Measurements from ENCODE around the gene HOXB3. TPM values are rescaled to one million over a fixed set of nuclear protein-coding genes. Genes with fewer than 3 reads are reported as not detected.
A peak's percentile ranks its signal among the peaks of the same experiment; 100 is the strongest.

Gene HOXB3
- total RNA-seq, 2 experiments from 2014 or later = 0.47 to 1.2 TPM

- Mint-ChIP-seq H3K36me3 (ENCODE audit: low read depth) (no peaks in the 10 kb centered on the region), H3K4me3 (no peak overlapping the region), H3K4me1 (peaks cover 6% of the 10 kb centered on the region), H3K27me3 (peaks cover 73% of the 10 kb centered on the region), H3K9me3 (ENCODE audit: low read depth) (no peaks in the 10 kb centered on the region), H3K27ac (no peak overlapping the region)
- CTCF ChIA-PET = interaction anchor here (0.6 to 2.5 kb wide), 3 partner anchors 13 to 280 kb away, joined by 3 to 12 read pairs (median 4); no protein-coding TSS in a partner anchor
- ATAC-seq (no peak), DNase-seq (no peak)
- POLR2A ChIA-PET = no interaction called here
- intact Hi-C loops (cut with DNase I, micrococcal nuclease) = no loop called here
Observed at GRCh38 chr17:48630925-48631692, 41.1 kb upstream of the HOXB3 start.

- ChIA-PET CTCF (interaction anchor here (0.7 to 2.0 kb wide), 6 partner anchors 11 to 471 kb away, joined by 3 to 11 read pairs (median 4); no protein-coding TSS in a partner anchor), POLR2A (no interaction called here)
- H3K4me1 Mint-ChIP-seq = peaks cover 10% of the 10 kb centered on the region
- H3K27me3 Mint-ChIP-seq = peaks cover 69% of the 10 kb centered on the region
- no peak overlapping the region for H3K27ac Mint-ChIP-seq
- DNase-seq = no peak
- no peaks in the 10 kb centered on the region for H3K36me3 Mint-ChIP-seq (ENCODE audit: low read depth)
- H3K9me3 Mint-ChIP-seq (ENCODE audit: low read depth) = no peaks in the 10 kb centered on the region
- no peak for ATAC-seq
- intact Hi-C loops (cut with DNase I, micrococcal nuclease) = no loop called here
- no peak overlapping the region for H3K4me3 Mint-ChIP-seq
Observed at GRCh38 chr17:48630009-48630924, 40.2 kb upstream of the HOXB3 start.

- no peaks in the 10 kb centered on the region for H3K36me3 Mint-ChIP-seq (ENCODE audit: low read depth)
- H3K9me3 Mint-ChIP-seq (ENCODE audit: low read depth) = no peaks in the 10 kb centered on the region
- intact Hi-C loops (cut with DNase I, micrococcal nuclease) = no loop called here
- peaks cover 63% of the 10 kb centered on the region for H3K27me3 Mint-ChIP-seq
- DNase-seq = no peak
- POLR2A ChIA-PET = no interaction called here
- ATAC-seq = no peak
- CTCF ChIA-PET = interaction anchor here (0.7 to 2.0 kb wide), 7 partner anchors 11 to 470 kb away, joined by 3 to 11 read pairs (median 3); no protein-coding TSS in a partner anchor
- H3K4me3 Mint-ChIP-seq = no peak overlapping the region
- H3K4me1 Mint-ChIP-seq = peaks cover 10% of the 10 kb centered on the region
- H3K27ac Mint-ChIP-seq = no peak overlapping the region
Observed at GRCh38 chr17:48629411-48629759, 39.3 kb upstream of the HOXB3 start.

GRCh38 chr17:48628649-48629410 lies 38.8 kb upstream of the HOXB3 start:
- ATAC-seq = no peak
- H3K4me3 Mint-ChIP-seq = no peak overlapping the region
- no peak for DNase-seq
- no peaks in the 10 kb centered on the region for H3K36me3 Mint-ChIP-seq (ENCODE audit: low read depth)
- peaks cover 64% of the 10 kb centered on the region for H3K27me3 Mint-ChIP-seq
- no peak overlapping the region for H3K27ac Mint-ChIP-seq
- H3K9me3 Mint-ChIP-seq (ENCODE audit: low read depth) = no peaks in the 10 kb centered on the region
- intact Hi-C loops (cut with DNase I, micrococcal nuclease) = no loop called here
- POLR2A ChIA-PET = no interaction called here
- CTCF ChIA-PET = interaction anchor here (0.7 to 2.0 kb wide), 9 partner anchors 11 to 470 kb away, joined by 3 to 11 read pairs (median 3); no protein-coding TSS in a partner anchor
- H3K4me1 Mint-ChIP-seq = peaks cover 10% of the 10 kb centered on the region

DNA sequence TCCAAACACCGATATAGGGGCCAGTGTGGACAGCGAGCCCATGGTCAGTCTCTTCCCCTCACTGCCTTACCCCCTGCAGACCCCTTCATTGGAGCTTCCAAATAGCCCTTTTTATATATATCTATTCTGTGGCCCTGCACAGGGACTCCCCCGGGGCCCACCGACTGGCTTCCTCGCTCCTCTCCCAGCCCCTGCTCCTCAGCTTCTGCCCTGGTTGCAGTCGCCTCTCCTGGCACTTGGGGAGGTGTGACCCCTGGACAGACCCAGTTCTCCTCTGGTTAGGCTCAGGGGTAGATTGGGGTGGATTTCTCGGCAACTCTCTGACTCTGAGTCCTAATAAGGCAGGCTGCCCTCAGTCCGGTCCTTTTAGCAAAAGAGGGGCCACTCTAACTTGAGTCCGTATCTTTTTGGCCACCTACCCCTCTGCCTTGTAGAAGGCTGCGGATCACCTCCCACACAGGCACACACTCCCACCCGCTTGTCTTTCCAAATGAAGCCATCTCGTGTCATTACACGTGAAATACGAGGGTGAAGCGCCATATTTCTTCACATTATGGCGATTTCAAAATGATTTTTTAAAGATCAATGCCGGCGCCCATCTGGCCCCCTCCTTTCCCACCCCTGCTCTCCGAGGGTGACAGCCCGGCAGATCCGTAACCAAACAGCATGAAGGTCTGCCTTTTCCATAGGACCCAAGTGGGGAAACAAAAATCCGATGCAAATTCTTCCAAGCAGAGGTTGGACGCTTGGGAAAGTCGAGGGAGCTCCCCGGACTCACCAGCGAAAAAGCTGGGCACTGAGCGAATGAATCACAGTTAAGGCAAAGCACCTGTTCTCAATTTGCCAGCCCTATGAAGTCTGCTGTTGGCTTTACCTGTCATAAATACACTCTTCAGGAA lies 37.8 kb upstream of the HOXB3 start:
- DNase-seq (no peak), ATAC-seq (no peak)
- Mint-ChIP-seq H3K9me3 (ENCODE audit: low read depth) (no peaks in the 10 kb centered on the region), H3K4me1 (peaks cover 10% of the 10 kb centered on the region), H3K27ac (no peak overlapping the region), H3K4me3 (no peak overlapping the region), H3K36me3 (ENCODE audit: low read depth) (no peaks in the 10 kb centered on the region), H3K27me3 (peaks cover 69% of the 10 kb centered on the region)
- ChIA-PET POLR2A (no interaction called here), CTCF (interaction anchor here (0.8 to 5.8 kb wide), 3 partner anchors 9 to 272 kb away, joined by 3 to 32 read pairs (median 3); no protein-coding TSS in a partner anchor)
- intact Hi-C loops (cut with DNase I, micrococcal nuclease) = no loop called here

DNA sequence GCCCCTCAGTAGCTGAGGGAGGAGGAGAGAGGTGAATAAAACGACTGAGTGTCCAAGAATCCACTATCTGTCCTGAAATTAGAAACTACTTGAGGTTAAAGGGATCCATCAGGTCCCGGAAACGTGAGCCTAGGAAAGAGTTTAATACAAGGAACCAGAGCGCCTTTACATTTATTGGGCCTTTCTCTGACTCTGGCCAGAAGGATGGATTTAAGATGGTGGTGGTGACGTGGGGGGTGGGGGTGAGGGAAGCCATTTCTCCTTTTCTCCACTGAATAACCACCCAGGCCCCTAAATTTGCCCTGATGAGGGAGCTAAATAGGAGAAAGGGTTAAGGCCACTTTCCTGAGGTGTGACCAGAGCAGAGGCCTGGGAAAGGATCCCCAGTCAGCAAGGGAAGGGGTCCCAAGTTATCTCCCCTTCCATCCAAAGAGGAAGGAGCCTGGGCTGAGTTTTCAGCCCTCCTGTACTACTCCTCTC lies 37.1 kb upstream of the HOXB3 start:
- intact Hi-C loops (cut with DNase I, micrococcal nuclease) = no loop called here
- ChIA-PET POLR2A (no interaction called here), CTCF (interaction anchor here (1.3 to 5.8 kb wide), 4 partner anchors 9 to 34 kb away, joined by 5 to 32 read pairs (median 9); partner anchors contain the start of genes HOXB5 and HOXB8)
- no peak for DNase-seq
- ATAC-seq = no peak
- Mint-ChIP-seq H3K27me3 (peaks cover 69% of the 10 kb centered on the region), H3K4me3 (peak overlapping the region; percentile 74), H3K4me1 (peaks cover 10% of the 10 kb centered on the region), H3K36me3 (ENCODE audit: low read depth) (no peaks in the 10 kb centered on the region), H3K27ac (peak overlapping the region; percentile 34), H3K9me3 (ENCODE audit: low read depth) (no peaks in the 10 kb centered on the region)

GRCh38 chr17:48626245-48627117 lies 36.4 kb upstream of the HOXB3 start, which contains the start of gene HOXB9:
HOXB9 (minus strand) TSS chr17:48626358; CDS start chr17:48626269, 89 bp downstream.
- Mint-ChIP-seq H3K36me3 (ENCODE audit: low read depth) (no peaks in the 10 kb centered on the region), H3K4me1 (peaks cover 10% of the 10 kb centered on the region), H3K27ac (peak within 1 kb of the TSS; percentile 77), H3K9me3 (ENCODE audit: low read depth) (no peaks in the 10 kb centered on the region), H3K4me3 (peak within 1 kb of the TSS; percentile 74), H3K27me3 (peaks cover 72% of the 10 kb centered on the region)
- CTCF ChIA-PET = interaction anchor here (0.7 to 5.8 kb wide), 11 partner anchors 10 to 547 kb away, joined by 3 to 32 read pairs (median 4); partner anchors contain the start of genes HOXB5 and HOXB8
- ATAC-seq (peak; percentile 67), DNase-seq (peak; percentile 77)
- POLR2A ChIA-PET = interaction anchor here (0.6 kb wide), 3 partner anchors 300 to 655 kb away, joined by 3 to 6 read pairs (median 3); no protein-coding TSS in a partner anchor
- intact Hi-C loops (cut with DNase I, micrococcal nuclease) = no loop called here

DNA sequence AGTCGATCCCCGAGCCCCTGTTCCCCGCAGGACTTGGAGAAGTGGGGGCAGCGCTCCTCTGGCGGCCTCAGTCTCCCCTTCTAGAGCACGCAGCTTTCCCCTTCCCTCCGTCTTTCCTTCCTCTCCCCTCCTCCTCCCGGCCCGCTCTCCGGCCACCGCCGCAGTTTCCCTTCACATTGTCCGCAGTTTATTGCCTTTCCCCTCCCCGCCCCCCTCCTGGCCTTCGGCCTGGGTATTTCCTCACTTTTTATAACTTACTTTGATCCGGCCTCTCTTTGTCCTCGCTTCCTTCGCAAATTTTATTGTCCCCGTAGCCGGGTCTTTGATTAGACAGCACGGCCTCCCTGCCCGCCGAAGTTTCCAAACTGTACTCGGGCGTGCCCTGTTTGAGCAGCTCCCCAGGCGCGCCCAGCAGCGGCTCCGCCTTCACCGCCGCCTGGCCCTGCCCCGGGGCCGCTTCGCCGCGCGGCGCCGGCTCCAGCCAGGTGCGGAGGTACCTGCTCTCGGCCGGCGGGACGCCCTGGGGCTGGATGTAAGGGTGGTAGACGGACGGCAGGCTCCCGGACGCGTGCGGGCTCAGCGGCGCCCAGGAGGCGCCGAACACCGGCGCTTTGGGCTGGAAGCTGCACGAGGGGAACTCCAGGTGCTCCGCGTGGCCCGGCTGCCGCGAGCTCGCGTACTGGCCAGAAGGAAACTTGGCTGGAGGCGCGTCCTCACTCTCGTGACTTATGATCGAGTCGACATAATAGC lies 35.6 kb upstream of the HOXB3 start:
- peak overlapping the region; percentile 57 for H3K27ac Mint-ChIP-seq
- DNase-seq (peak; percentile 63), ATAC-seq (peak; percentile 73)
- ChIA-PET POLR2A (interaction anchor here (0.6 to 1.1 kb wide), 3 partner anchors 11 to 654 kb away, joined by 3 to 6 read pairs (median 3); no protein-coding TSS in a partner anchor), CTCF (interaction anchor here (0.6 to 5.8 kb wide), 18 partner anchors 10 to 546 kb away, joined by 3 to 32 read pairs (median 4); partner anchors contain the start of genes HOXB5, HOXB8 and PRAC2)
- intact Hi-C loops (cut with DNase I, micrococcal nuclease) = loop anchor here in 1 of 2 experiments (1.0 kb wide), 1 partner anchor 14 kb away; the partner anchor contains the start of gene HOXB7
- no peaks in the 10 kb centered on the region for H3K36me3 Mint-ChIP-seq (ENCODE audit: low read depth)
- H3K4me1 Mint-ChIP-seq = peaks cover 10% of the 10 kb centered on the region
- H3K27me3 Mint-ChIP-seq = peaks cover 75% of the 10 kb centered on the region
- H3K4me3 Mint-ChIP-seq = peak overlapping the region; percentile 74
- no peaks in the 10 kb centered on the region for H3K9me3 Mint-ChIP-seq (ENCODE audit: low read depth)
